Sigmoid colon (tissue), 7 donors: ENCODE results near the gene GOLGA6D. TPM values are rescaled to one million over a fixed set of nuclear protein-coding genes. Genes with fewer than 3 reads are reported as not detected.
A peak's percentile ranks its signal among the peaks of the same experiment; 100 is the strongest.
"Not testable (repeated sequence)": the region's sequence is repeated elsewhere in the genome, so short reads cannot be mapped to it uniquely, and the experiment has no call there.

Experiments used
- DNase-seq: peaks from one replicate; pipeline ENCODE4 v3.0.0-alpha.2; 2019
- H3K27ac ChIP-seq, 4 donors: fragments of 200-600 bp; sonication (generic); one replicate each; pipeline ENCODE4 v1.5.1; 2016 to 2019; ENCODE audit warnings: mild to moderate bottlenecking in 1 of 4
- H3K27me3 ChIP-seq, 3 donors: fragments of 200-600 bp; sonication (generic); one replicate each; pipeline ENCODE4 v1.5.1; 2019; ENCODE audit warnings: mild to moderate bottlenecking in 1 of 3
- H3K36me3 ChIP-seq, 4 donors: fragments of 200-600 bp; sonication (generic); one replicate each; pipeline ENCODE4 v1.5.1; 2016 to 2019
- H3K4me1 ChIP-seq, 4 donors: fragments of 200-600 bp; sonication (generic); one replicate each; pipeline ENCODE4 v1.5.1; 2017 to 2019
- H3K4me3 ChIP-seq, 4 donors: fragments of 200-600 bp; sonication (generic); one replicate each; pipeline ENCODE4 v1.5.1; 2017 to 2019; ENCODE audit warnings: mild to moderate bottlenecking in 2 of 4, moderate library complexity in 1 of 4
- H3K9me3 ChIP-seq, 4 donors: fragments of 200-600 bp in 3 of 4; sonication (generic) in 3 of 4; one replicate each; pipeline versions ENCODE4 v1.5.1 to v1.6.1; 2013 to 2019
- EP300 ChIP-seq, 4 donors: sonication (generic); formaldehyde crosslinking; IDR thresholded peaks; one replicate each; pipeline ENCODE4 v1.6.1; 2017; ENCODE audit warnings: antibody characterized with exemption in 4 of 4
- POLR2A ChIP-seq, 2 donors: fragments of 450-650 bp; IDR thresholded peaks; one replicate each; pipeline ENCODE4 v1.6.1; 2016; ENCODE audit warnings: antibody characterized with exemption in 2 of 2, mild to moderate bottlenecking in 2 of 2, moderate library complexity in 2 of 2
- POLR2AphosphoS5 ChIP-seq, 4 donors: sonication (generic); formaldehyde crosslinking; IDR thresholded peaks; one replicate each; pipeline ENCODE4 v1.6.1; 2017; ENCODE audit warnings: antibody characterized with exemption in 4 of 4
- WGBS, 2 donors: extraction: QIAGEN DNeasy Blood & Tissue Kit; methylation state at CpG; one replicate each; pipeline ENCODE4 v1.1.7; 2013; 5-methylcytosine and 5-hydroxymethylcytosine counted together
- intact Hi-C: fragments of 100-400 bp; cut with DNase I; formaldehyde crosslinking; loops from one replicate; pipeline ENCODE4 v1.15.1; 2023
- polyA plus RNA-seq, 3 donors: library from polyadenylated mRNA; stranded (reverse); fragments of 200-250 nt; gene quantifications; one replicate each; pipeline ENCODE4 v1.2.3, GENCODE V29; 2013
- total RNA-seq, 4 donors: library from RNA; depleted of rRNA; stranded (reverse); fragments of >200 nt; gene quantifications; one replicate each; pipeline ENCODE4 v1.1.0, GENCODE V29; 2016
- TF ChIP-seq, protein P1 (sequence below), 4 experiments: fragments of 450-650 bp in 3 of 4; fragments of 200-600 bp in 1 of 4; IDR thresholded peaks; one replicate each; pipeline ENCODE4 v1.5.1; 2016 to 2019; ENCODE audit warnings: antibody characterized with exemption in 4 of 4, mild to moderate bottlenecking in 3 of 4, moderate library complexity in 2 of 4
- donor health status: healthy with polysubstance abuse.
- donor health status: Bipolar disorder and iron deficiency.
- donor health status: healthy.

GOLGA6D gene
- total and polyA plus RNA-seq, 7 donors: not detected

DNA sequence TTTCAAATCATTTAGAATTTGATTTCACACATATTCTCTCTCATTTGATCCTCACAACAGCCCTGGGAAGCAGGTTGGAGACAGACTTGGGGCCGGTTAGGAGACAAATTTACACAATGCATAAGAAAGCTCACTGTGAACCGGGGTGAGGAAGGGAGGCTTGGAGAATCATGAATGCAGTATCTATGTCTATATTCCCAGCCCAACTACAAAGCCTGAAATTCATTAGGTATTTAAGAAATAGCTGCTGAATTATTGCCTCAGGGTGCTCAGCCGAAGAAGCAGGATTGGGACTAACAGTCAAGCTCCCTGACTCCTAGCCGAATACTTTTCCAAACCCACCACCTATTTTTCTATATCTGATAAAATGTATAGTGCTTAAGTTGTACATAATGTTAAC is 32.9 kb upstream of the GOLGA6D start:
- intact Hi-C loops: no loop called here
- H3K27ac ChIP-seq: no peak overlapping the region
- H3K27me3 ChIP-seq: peaks cover 0 to 14% (median 0%) of the 10 kb centered on the region in 3 donors
- 81 to 89% methylated on average over 4 of the region's 4 CpGs for WGBS, 2 donors
- no peaks in the 10 kb centered on the region for H3K4me1 ChIP-seq
- DNase-seq: no peak
- H3K36me3 ChIP-seq: no peaks in the 10 kb centered on the region
- H3K9me3 ChIP-seq: no peaks in the 10 kb centered on the region
- no peak overlapping the region for H3K4me3 ChIP-seq
- TF ChIP-seq, protein P1, sequence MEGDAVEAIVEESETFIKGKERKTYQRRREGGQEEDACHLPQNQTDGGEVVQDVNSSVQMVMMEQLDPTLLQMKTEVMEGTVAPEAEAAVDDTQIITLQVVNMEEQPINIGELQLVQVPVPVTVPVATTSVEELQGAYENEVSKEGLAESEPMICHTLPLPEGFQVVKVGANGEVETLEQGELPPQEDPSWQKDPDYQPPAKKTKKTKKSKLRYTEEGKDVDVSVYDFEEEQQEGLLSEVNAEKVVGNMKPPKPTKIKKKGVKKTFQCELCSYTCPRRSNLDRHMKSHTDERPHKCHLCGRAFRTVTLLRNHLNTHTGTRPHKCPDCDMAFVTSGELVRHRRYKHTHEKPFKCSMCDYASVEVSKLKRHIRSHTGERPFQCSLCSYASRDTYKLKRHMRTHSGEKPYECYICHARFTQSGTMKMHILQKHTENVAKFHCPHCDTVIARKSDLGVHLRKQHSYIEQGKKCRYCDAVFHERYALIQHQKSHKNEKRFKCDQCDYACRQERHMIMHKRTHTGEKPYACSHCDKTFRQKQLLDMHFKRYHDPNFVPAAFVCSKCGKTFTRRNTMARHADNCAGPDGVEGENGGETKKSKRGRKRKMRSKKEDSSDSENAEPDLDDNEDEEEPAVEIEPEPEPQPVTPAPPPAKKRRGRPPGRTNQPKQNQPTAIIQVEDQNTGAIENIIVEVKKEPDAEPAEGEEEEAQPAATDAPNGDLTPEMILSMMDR (IDR thresholded peaks at IDR 0.05): no peak
- TF ChIP-seq POLR2AphosphoS5 (IDR thresholded peaks at IDR 0.05) (no peak), POLR2A (IDR thresholded peaks at IDR 0.05) (no peak), EP300 (IDR thresholded peaks at IDR 0.05) (no peak)

DNA sequence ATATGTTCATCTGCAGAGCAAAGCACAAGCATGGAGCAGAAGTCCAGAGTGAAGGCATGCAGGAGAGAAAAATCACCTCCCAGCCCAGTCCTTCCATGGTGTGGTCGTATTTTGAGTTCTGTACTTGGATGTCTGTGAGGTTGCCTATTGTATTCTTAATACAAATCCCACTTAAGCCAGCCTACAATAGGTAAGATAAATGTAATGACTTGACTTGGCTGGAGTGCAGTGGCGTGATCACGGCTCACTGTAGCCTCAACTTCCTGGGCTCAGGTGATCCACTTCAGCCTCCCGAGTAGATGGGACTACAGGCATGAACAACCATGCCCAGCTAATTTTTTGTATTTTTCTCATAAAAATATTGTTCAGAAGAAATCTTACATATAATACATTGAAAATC is 31.3 kb upstream of the GOLGA6D start:
- H3K27me3 ChIP-seq: peaks cover 0 to 13% (median 0%) of the 10 kb centered on the region in 3 donors
- H3K4me3 ChIP-seq, H3K9me3 ChIP-seq, H3K27ac ChIP-seq, H3K36me3 ChIP-seq, H3K4me1 ChIP-seq, intact Hi-C loops, DNase-seq: not testable (repeated sequence)
- 76 to 87% methylated on average over 4 of the region's 4 CpGs for WGBS, 2 donors

DNA sequence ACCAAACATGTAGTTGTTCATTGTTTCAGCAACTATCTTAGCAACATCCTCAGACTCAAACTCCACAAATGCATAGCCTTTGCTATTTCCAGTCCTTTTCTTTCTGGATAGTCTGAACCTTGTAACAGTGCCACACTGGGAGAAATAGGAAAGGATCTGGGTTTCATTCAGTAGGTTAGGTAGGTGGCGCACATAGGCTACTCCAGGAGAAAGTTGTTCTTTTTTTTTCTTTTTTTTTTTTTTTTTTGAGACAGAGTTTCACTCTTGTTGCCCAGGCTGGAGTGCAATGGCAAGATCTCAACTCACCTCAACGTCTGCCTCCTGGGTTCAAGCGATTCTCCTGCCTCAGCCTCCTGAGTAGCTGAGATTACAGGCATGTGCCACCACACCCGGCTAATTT is 30.4 kb upstream of the GOLGA6D start:
- H3K36me3 ChIP-seq, H3K27ac ChIP-seq, intact Hi-C loops, H3K4me1 ChIP-seq, DNase-seq, H3K4me3 ChIP-seq, H3K9me3 ChIP-seq: not testable (repeated sequence)
- WGBS, 2 donors: 80 to 88% methylated on average over 4 of the region's 4 CpGs
- H3K27me3 ChIP-seq: peaks cover 0 to 12% (median 0%) of the 10 kb centered on the region in 3 donors

DNA sequence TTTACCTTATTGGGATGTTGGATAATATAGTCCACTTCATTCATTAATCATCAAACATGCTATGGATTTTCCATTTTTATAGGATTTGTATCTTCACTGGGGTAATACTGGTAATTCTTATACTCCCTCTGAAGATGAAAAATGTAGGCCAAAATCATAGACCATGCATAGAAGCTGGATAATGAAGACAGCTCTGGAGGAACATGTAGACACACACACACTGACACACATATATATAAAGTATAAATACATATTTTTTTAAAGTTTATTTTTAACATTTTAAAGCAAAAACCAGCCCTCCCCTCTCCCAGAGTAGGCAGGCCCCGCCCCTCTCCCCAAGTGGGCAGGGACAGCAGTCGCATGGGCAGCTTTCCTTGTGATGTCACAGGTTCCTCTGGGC is 24.6 kb upstream of the GOLGA6D start, which contains the start of gene GOLGA6C:
Gene GOLGA6C (plus strand): TSS at position 301 of the 400 bp plus-strand sequence. CDS start 265 bp downstream, outside the sequence.
- H3K27me3 ChIP-seq, intact Hi-C loops, H3K36me3 ChIP-seq, DNase-seq, H3K4me1 ChIP-seq, H3K4me3 ChIP-seq, H3K9me3 ChIP-seq, H3K27ac ChIP-seq: not testable (repeated sequence)
- no CpG with 5 or more reads among the region's 2 CpGs for WGBS, 2 donors

DNA sequence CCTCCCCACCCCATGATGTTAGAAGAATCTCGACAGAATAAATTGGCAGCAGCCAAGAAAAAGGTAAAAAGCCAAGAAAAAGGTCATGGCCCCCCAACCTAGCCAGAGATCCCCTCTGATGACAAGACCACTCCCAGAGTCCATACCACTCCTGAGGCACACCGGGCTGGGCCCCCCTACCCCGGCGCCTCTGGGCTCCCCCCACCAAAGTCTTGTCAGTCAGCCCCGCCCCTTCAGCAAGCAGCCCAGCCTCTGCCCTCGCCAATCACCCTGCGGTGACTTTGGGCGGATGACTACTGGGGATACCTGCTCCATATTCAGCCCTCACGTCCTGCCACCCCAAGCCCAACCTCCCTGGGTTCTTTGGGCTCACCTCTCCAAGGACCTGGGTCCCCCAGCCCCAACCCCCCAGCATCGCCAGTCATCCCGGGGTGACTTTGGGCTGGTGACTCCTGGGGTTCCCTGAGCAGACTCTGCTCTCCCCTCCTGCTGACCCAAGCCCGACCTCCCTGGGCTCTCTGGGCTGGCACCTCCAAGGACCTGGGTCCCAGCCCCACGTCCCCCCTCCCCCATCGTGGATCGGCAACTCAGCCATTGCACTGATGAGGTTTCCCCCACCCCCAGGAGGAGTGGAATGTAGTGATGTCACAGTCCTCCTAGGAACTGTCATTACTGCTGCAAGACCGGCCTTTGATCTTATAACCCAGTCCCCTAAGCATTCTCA is 23.9 kb upstream of the GOLGA6D start:
- H3K4me3 ChIP-seq, H3K9me3 ChIP-seq, H3K27ac ChIP-seq, intact Hi-C loops, H3K27me3 ChIP-seq, H3K36me3 ChIP-seq, DNase-seq, H3K4me1 ChIP-seq: not testable (repeated sequence)
- 64 to 83% methylated on average over 11 of the region's 16 CpGs for WGBS, 2 donors

DNA sequence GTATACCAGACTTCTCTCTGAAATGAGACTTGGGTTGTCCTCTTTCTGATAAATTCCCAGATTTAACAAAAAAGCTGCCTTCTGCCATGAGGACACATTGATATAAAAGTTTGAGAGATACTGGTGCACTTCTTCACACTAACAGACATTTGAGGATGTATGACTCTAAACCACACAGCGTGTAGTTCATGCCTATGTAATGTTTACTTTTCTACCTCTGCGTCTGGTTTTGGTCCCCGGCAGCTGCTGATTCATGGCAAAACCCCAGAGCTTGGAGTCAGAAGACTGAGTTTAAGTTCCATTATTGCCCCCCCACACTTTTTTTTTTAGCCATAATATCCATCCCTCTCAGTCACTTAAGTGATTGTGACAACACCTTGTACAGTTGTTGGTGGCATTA is 22.8 kb upstream of the GOLGA6D start:
- DNase-seq, H3K36me3 ChIP-seq, H3K4me3 ChIP-seq, intact Hi-C loops, H3K27me3 ChIP-seq, H3K4me1 ChIP-seq, H3K9me3 ChIP-seq, H3K27ac ChIP-seq: not testable (repeated sequence)
- no CpG with 5 or more reads among the region's 3 CpGs for WGBS, 2 donors

DNA sequence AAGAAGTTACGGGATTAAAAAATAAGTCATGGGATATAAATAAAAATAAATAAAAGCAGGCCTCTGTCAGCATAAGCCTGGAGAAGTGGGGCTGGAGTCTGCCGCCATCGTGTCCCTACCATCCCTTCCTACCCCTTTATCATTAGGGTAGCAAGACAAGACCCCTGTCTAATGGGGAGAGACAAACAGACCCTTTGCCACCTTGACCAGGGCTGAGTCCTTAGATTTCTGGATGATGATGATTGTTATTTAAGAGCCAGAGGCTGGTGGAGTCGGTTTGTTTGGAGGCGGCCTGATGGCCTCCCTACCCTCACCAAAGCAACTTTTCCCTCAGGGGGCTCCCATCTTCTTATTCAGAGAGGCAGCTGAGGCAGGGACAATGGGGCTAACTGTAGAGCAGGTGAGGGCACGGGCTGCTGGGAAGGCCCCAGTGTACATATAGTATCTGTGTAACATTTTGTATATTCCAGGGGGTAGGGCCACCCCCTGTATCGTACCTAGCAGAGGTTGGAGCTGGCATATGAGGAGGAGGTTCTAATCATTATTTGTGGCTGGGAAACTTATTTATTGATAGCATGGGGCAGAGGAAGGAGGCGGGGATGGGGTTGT is 8.8 kb upstream of the GOLGA6D start:
- H3K4me1 ChIP-seq, H3K4me3 ChIP-seq, H3K27ac ChIP-seq, H3K36me3 ChIP-seq, intact Hi-C loops, DNase-seq, H3K27me3 ChIP-seq, H3K9me3 ChIP-seq: not testable (repeated sequence)
- WGBS, 2 donors: 92 to 96% methylated on average over 3 of the region's 8 CpGs

DNA sequence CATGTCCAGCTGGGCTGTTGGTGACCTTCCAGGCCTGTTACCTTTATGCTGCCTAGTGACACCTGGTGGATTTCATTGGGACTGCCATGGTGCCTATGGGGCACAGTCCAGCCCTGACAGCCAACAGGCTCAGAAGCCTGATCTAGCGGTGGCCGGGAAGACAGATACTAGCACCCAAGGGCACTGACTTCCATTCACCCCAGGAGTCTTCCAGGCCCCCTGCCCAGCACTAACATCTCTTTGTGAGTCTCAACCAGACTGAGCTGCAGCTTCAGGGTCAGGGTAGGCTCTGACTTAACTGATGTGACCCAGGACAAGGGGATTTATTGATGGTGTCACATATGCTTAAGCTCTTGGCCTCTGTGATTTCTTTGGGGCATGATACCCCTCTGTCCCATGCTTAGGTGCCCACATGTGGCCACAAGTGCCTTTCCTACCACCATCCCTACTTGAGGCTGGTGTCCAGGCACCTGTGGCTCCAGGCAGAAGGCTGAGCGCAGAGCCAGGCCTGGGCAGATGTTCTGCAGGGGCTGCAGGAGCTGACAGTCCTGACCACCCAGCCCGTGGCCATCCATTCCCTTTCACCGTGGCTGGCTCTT is 8.0 kb upstream of the GOLGA6D start:
- TF ChIP-seq, protein P1 (IDR thresholded peaks at IDR 0.05): peak in 3 of 4 experiments; percentile 27 to 59 (median 49)
- H3K27me3 ChIP-seq, intact Hi-C loops, H3K9me3 ChIP-seq, H3K27ac ChIP-seq, H3K4me3 ChIP-seq, H3K4me1 ChIP-seq, H3K36me3 ChIP-seq: not testable (repeated sequence)
- 57 to 73% methylated on average over 5 of the region's 5 CpGs for WGBS, 2 donors
- DNase-seq: peak; percentile 76

DNA sequence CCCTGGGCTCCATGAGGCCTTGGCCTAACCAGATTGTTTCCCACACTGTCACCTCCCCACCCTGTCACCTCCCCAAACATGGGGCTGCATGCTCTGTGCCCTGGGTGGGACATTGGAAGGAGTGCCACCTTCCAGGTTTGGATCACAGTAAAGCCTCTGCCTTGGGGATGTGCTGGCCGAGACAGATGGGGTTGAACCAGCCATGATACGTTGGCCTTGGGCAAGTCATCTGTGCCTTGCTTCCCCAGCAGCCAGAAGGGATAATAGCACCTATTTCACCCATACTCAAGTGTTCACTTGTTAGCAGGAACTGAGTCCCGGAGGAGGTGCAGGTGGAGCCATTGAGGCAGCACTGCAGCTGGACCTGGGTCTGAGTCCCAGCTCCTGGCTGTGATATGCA is 7.0 kb upstream of the GOLGA6D start:
- H3K9me3 ChIP-seq, intact Hi-C loops, H3K4me1 ChIP-seq, H3K27ac ChIP-seq, H3K27me3 ChIP-seq, H3K36me3 ChIP-seq, H3K4me3 ChIP-seq: not testable (repeated sequence)
- peak; percentile 59 for DNase-seq
- 74% methylated on average over 3 of the region's 3 CpGs for WGBS, 2 donors

DNA sequence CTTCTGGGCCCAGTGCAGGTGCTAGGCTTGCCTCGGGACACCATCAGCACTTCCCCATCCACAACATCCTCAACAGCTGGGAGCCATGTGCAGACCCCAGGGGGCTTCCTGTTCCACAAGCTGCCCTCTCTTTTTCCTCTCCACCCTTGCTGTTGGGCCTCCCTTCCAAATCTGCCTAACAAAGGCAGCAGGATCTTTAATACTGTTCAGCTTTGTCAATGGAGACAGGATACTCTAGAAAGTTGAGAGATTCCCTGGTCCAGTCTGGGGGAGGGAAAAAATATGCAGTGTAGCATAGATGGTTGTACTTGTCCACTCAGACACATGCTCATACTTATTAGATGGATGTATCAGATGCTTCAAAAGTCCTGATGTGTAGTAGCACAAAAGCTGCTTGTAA is 4.1 kb upstream of the GOLGA6D start:
- H3K36me3 ChIP-seq, H3K27ac ChIP-seq, H3K27me3 ChIP-seq, DNase-seq, H3K4me1 ChIP-seq, H3K4me3 ChIP-seq, intact Hi-C loops, H3K9me3 ChIP-seq: not testable (repeated sequence)
- 0% methylated on average over 1 of the region's 1 CpG; no CpG with 5 or more reads in 1 of the 2 donors for WGBS, 2 donors
